Middle frontal gyrus (tissue), 1 donor: Measurements from ENCODE around the gene PPARGC1A.

Experiments
- DNase-seq: peaks from one replicate; pipeline ENCODE4 v3.0.0-alpha.2; 2015; ENCODE audit warnings: low spot score; ENCODE audit errors: extremely low spot score

The PPARGC1A gene, protein sequence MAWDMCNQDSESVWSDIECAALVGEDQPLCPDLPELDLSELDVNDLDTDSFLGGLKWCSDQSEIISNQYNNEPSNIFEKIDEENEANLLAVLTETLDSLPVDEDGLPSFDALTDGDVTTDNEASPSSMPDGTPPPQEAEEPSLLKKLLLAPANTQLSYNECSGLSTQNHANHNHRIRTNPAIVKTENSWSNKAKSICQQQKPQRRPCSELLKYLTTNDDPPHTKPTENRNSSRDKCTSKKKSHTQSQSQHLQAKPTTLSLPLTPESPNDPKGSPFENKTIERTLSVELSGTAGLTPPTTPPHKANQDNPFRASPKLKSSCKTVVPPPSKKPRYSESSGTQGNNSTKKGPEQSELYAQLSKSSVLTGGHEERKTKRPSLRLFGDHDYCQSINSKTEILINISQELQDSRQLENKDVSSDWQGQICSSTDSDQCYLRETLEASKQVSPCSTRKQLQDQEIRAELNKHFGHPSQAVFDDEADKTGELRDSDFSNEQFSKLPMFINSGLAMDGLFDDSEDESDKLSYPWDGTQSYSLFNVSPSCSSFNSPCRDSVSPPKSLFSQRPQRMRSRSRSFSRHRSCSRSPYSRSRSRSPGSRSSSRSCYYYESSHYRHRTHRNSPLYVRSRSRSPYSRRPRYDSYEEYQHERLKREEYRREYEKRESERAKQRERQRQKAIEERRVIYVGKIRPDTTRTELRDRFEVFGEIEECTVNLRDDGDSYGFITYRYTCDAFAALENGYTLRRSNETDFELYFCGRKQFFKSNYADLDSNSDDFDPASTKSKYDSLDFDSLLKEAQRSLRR

DNA sequence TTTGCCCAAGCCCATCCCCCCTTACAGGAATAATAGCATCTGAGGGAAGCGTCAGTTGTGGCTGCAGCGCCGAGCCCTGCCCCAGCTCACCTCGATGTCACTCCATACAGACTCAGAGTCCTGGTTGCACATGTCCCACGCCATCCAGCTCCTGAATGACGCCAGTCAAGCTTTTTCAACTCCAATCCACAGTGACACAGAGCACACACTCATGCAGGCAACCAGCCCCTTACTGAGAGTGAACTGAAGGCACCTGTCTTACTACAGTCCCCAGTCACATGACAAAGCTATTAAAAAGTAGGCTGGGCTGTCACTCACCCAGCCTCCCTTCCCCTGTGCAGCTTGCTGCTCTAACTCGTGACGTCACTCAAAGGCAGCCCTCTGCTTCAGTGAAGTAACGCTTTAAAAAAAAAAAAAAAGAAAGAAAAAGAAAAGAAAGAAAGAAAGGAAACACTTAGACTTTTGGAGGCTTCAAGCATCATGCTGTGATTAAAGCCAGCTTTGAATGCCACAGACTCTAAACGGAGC, at the start of gene PPARGC1A:
Gene PPARGC1A (minus strand): TSS at position 234 of the 528 bp plus-strand sequence. CDS start 90 bp downstream, at position 144.
- no peak for DNase-seq

DNA sequence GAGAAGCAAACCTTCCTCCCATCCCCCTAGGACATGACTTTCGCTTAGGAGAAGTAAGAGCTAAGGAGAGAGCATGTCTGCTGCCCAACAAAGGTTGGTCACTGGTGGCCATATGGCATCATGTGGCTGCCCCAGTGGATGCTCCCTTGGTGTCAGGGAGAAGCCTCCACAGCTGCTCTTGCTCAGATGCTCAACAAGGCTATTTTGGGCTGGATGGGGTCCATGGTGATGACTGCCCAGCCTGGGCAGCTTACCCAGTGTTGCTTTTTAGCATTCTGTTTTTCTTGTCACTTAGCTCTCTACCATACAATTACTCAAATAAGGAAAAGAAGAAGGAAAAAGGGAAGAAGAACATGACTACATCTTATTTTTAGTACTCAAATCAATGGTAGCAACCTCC, 48.9 kb upstream of the PPARGC1A start:
- no peak for DNase-seq

DNA sequence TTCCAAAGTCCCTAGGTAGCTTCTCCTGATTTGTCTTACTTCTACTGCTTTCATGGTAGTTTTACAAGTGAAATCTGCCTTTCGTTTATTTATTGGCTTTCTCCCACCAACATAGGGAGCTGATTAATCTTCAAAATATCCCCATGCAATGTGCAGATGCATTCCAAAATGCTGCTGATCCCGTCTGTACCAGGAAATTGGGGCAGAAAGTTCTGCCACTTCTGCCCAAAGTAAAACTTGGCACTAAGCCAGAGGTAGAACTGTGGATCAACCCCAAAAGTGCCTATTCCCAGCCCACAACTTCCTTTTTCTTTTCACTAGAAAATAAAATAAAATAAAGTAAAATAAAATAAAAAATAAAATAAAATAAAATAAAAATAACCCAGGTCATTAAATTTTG, 47.3 kb upstream of the PPARGC1A start:
- DNase-seq: no peak

DNA sequence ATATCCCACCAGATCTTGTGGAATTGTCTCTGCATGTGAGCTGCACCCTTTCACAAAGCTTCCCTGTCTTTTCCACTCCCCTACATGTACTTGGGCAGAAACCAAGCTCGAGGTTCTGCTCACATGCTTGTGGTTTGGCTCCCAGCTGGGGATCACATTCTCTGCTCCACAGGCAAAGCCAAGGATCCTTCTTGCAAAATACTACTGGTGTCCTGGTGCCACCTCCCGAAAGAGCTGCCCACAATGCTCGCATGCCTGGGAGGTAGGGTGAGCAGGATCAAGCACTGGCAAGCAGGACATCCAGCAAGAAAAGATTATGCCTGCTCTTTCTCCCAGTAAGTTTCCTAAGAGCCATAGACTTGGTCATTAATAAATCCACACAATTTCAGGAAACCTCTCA, 45.1 kb upstream of the PPARGC1A start:
- DNase-seq: no peak

DNA sequence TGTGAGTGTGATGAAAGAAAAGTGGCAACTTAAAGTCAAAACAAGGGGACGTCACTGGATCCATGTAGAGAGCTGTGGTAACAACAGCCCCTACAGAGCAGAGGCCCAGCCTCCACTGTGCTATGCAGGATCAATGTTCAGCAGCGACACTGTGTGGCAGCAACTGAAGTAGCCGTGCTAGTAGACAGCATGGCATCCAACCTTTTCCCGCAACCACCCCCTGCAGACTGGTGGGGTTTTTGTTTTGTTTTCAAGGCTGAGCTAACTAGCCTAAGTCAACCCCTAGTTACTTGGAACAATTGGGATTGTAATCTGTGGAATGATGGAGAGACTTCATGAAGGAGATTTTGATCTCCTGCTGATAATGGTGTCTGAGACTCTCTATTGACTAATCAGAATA, 44.4 kb upstream of the PPARGC1A start:
- no peak for DNase-seq

DNA sequence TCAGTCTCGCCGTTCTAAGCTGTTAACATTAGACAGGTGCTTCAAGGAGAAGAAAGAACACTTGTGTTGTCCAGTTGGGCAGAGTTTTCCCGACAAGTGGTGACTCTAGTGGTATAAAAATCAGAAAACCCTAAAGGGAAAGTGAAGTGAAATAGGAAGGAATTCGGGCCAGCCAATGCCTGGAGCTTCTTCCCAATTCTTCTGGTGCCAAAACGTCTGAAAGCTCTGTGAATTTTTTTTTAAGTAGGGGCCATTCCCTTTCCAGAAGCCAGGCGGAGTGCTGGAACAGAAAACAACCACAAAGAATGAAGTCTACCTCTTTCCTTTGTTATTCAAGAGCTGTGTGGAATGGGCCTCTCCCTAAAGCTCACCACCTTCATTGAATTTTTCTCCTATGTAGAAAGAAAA, 43.1 kb upstream of the PPARGC1A start:
- no peak for DNase-seq

DNA sequence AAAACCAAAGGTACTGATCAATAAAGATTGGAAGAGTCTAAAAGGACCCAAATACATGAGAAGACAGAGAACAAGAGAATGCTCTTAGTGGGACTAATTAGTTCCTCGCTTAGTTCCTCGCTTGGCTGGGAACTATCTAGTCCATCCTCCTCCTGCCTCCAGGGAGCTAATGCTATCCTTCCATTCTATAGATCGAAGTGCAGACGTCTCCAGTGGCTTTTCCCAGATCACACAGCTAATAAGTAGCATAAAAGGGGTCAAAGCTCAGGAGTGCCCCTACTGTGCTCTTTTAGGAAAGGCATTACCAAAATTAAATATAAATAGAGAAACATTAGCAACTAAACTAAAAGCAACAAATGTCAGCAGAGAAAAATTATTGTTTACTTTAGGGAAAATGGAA, 42.3 kb upstream of the PPARGC1A start:
- no peak for DNase-seq

DNA sequence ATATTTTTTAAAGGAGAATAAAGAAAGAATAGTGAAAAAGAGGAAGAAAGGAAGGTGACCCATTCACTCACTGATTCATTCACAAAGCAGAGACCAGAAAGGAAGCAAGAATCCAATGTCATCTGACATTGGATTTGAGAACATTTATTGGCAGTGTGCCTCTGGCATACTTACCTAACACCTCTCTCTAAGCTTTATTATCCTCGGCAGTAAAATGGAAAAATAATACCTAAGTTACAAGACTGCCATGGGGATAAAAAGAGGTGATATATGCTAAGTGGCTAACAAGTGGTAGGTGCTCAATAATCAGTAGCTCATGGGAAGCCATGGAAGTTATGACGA, 41.6 kb upstream of the PPARGC1A start:
- no peak for DNase-seq

DNA sequence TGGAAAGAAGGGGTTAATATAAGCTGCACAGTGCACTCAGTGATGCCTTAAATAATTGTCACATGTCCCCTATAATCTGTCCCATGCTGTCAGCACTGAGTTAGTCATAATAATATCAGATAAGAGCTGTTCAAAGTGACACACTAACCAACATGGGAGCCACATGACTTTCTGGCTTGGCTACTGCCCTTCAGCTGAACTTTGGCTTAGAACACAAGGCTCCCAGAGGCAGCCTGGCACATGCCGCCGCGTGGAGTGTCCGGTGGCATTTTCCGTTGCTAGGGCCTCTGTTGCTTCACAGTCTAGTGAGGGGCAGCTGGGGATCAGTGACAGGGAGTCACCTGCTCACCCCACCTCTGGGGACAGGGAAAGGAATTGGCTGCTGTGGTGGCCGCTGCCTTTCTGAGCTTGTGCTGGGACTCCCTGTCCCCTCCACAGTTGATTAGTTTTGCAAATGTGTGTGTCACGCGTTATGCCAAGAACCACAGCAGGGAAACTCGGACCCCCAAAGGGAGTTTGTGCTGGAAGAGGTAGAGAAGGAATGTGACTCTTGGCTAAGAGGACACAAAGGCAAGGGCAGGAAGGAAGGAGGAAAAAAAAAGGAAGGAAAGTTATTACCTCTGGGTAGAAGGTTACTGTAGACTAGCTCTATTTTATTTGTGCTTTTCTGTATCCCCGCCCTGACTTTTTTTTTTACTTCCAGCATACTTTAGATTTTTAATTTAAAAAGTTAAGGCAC, 41.1 kb upstream of the PPARGC1A start:
- DNase-seq: no peak

DNA sequence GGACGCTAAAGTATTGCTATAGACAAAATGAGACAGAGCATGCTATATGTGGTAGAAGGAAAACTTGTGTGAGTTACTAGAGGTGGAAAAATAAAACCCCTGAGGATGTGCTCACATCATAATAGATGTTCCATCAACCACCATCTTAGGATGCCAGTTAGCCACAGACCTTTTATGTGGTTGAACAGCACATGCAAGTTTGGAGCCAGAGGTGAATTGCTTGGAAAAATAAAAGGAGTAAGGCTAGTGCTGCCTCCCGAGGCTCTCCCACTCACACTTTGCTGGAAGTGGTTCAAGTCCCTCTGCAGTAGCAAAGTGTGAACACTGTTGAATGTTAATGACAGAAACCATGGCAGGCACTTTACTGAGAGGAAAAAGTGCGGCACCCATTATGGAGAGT, 39.4 kb upstream of the PPARGC1A start:
- DNase-seq: peak; percentile 11

DNA sequence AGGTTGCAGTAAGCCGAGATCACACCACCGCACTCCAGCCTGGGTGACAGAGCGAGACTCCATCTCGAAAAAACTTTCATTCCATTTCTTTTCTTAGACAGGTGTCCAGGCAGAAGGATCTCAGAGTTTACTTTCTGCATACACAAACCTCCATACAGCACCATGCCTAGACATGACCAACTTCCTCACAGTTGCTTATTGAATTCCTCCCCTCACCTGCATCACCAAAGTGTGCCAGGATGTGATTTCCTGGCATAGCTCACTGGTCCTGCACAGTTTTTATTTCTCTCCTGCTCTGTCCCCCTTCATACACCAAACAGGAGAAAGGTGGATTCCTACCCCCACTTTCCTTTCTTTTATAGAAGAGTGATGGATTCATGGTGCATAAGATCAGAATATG, 34.7 kb upstream of the PPARGC1A start:
- no peak for DNase-seq

DNA sequence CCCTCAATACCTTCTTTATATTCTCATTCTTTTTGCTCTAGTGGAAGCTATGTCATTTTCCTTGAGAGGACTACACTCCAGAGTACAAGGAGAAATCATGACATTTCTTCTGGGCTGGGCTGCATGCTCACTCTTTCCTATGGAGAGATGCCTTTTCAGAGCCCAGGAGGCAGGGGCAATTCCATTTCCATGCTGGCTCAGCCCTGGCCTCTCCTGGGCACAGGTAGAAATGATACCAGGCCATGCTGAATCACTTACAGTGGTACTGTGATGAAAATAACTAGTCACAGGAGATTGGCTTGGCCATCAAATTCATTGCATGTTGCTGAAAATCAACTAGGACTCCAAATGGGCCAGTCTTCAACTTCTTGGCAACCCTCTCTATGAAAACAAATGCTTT, 34.0 kb upstream of the PPARGC1A start:
- no peak for DNase-seq

DNA sequence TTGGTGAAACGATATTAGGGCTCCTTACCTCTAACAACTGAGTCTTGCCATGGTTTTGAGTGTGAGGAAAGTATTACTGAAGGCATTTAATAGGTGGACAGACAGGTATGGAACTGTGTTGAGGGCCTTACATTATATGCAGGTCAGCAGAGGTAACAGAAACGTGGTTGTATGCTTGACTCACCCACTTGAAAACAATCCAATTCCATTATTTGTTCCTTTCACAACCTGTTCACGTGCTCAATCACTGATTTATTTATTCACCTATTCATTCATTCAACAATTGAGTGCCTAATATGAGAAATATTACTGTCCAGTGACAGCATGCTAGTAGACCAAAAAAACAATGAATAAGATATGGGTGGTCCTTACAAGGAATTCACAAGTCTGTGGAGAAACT, 33.3 kb upstream of the PPARGC1A start:
- no peak for DNase-seq

DNA sequence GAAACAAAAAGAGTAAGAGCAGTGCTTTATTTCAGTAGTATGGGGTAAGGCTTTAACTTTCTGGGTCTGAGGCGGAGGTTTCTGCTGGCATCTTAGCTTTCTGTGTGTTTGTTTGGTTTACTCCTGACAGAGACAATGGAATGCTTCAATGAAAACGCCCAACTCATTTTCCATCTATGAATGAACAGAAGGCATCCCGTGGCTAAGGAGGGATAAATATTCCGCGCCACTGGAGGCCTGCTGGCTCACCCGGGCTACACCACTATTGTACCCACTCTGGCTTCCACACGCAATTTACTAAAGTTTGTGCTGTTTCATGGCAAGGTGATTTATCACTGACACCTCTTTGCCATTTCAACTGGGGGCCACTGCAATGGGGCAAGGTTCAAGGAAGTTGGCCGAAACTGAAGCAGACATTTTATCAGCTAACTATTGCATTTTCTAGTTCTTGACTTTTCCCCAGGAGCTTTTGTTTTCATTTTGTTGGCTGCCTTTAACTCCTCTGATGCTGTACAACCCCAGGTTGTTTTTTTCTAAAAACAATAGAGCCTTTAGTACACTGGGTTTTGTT, 32.8 kb upstream of the PPARGC1A start:
- DNase-seq: no peak

DNA sequence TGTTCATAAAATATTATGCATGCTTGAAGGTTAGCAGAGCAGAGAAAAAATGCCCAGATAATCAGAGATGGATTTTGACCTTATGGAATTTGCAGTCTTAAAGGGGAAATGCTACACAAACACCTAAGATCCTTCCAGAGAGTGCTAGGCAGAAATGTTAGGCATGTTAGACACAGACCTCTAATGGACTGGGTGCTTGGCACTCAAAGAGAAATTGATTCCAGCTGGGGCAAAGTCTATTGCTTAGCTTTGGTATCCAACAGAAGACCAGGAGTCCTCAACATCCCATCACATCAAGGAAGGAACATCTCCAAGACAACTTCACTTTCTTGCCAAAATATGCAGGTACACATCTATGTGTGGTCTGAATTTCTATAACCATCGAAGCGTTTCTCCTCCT, 32.2 kb upstream of the PPARGC1A start:
- DNase-seq: no peak

DNA sequence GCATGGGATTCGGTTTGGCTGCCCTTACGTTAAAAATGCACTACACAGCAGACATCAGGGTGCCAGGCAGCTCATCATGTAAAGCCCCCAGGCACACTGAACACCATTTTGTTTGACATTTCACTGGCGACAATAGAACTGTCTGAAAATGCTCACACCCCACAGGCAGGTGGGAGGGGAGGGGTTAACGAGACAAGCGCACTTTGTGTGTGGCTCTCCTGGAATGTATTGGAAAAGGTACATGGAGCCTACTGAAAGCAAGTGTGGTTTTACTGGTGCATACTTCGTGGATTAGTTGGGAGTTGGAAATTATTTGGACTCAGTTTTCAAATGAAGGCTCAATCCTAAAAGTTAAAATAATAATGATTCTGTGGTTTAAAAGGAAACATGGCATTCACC, 31.6 kb upstream of the PPARGC1A start:
- no peak for DNase-seq

DNA sequence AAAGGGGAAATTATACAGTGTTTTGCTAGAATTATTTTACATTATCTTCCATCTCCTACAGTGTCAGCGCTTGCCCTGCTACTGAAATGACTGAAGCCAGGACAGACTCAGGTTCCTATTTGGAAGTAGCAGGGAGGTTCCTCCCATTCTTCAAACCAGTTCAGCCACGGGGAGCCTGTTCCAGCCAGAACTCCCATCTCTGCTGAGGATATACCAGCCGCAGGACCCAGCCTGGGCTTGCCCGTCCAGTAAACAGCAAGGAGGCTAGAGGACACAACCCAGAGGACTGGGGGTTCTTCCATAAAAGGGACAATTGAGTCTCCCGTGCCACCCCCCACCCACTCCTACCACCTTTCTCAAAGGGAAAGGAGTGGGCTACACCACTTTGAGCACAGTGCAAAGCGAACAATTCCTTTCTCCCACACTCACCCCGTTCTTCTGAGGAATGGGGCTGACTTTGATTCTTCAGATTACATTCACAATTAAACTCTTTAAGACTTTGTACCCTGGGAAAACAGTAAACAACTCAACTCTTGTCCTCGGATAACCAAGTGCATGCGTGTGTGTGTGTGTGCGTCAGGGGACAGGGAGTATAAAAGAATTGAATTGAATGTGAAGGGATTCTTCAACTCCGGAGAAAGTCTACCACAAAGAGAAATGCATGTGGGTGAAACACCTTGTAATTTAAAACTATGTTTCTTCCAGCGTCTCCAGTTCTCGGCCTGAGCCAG, 31.0 kb upstream of the PPARGC1A start:
- DNase-seq: no peak

DNA sequence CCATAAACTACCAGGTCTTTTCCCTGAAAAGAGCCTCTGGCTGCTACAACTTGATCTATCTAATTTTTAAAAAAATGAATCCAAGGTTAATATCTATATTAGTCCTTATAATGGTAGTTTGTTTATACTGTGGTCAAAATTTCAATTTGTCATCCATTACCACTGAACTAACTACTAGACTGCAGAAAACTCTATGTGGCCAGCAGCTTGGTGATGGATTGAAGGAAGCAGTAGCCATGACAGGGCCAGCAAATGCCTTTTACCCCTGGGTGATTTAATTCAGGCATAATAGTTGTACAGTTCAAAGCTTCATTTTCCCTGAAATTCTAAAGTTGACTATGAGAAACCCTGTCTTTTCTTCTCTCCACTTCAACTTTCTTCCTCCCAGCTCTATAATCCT, 30.4 kb upstream of the PPARGC1A start:
- DNase-seq: no peak

DNA sequence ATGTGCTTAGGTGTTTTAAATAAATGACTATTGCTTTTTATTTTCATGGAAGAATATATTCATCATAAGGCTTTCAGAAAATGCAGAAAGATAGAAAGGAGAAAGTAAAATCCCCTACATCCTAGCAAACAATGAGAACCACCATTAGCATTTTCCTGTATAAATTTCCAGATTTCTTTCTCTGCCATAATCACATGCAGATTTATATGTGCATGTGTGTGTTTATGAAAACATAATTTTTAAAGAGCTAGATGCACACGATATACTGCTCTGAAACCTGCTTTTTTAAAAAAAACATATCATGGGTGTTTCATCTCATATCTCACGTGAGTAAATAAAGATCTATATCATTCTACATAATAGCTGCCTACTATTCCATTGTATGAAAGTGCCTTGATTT, 26.4 kb upstream of the PPARGC1A start:
- no peak for DNase-seq

DNA sequence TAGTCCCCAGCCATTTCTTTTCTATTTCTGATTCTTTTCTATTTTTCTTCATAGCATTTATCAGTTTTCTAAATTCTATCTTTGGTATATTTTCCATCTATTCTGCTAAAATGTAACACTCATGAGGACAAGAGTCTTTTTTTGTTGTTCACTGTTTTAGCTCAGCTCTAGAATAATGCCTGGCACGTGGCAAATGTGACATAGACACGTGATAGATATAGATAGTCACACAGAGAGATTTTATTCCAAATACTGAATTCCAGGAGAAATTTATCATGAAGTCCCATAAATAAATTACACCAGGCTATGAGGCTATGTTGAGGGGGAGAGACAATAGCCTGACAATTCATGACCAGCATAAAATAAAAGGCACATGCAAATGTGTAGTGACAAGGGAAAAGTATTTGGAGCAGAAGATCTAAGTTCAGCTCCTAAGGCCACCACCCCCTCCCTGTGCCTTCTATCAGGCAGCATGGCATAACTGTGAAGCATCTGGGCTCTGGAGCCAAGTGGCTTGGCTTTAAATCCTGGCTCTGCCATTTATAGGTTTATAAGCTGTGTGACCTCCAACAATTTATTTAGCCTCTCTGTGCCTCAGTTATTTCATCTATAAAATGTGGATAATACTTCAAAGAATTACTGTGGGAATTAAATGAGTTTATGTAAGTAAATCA, 25.7 kb upstream of the PPARGC1A start:
- no peak for DNase-seq
